ENCODE results near the gene SELPLG.

GRCh38 chr12:108584456-108585065, 49.1 kb downstream of the SELPLG start:
- TF ChIP-seq CTCF (IDR thresholded peaks at IDR 0.05) = no peak
- no peak for TF ChIP-seq POLR2A (IDR thresholded peaks at IDR 0.05)
